ENCODE data around the gene PTGDS. TPM values are rescaled to one million over a fixed set of nuclear protein-coding genes. Genes with fewer than 3 reads are reported as not detected.

Gene PTGDS
- total RNA-seq, 1 donor from 2014 or later = not detected

GRCh38 chr9:137011156-137011555 lies 33.9 kb downstream of the PTGDS start:
- no peak overlapping the region for H3K4me3 ChIP-seq (ENCODE audit: low read depth, low read length)
- DNase-seq (ENCODE audit: low read depth) = no peak
- TF ChIP-seq CTCF (conservative IDR thresholded peaks at IDR 0.05; ENCODE audit: low read depth, low read length) = no peak

- H3K4me3 ChIP-seq (ENCODE audit: low read depth, low read length) = no peak overlapping the region
- TF ChIP-seq CTCF (conservative IDR thresholded peaks at IDR 0.05; ENCODE audit: low read depth, low read length) = no peak
- no peak for DNase-seq (ENCODE audit: low read depth)
These were observed 34.8 kb downstream of the PTGDS start for GRCh38 chr9:137011907-137012675.

- DNase-seq (ENCODE audit: low read depth) = no peak
- TF ChIP-seq CTCF (conservative IDR thresholded peaks at IDR 0.05; ENCODE audit: low read depth, low read length) = no peak
- no peak overlapping the region for H3K4me3 ChIP-seq (ENCODE audit: low read depth, low read length)
These were observed 35.6 kb downstream of the PTGDS start for GRCh38 chr9:137012694-137013570.

- TF ChIP-seq CTCF (conservative IDR thresholded peaks at IDR 0.05; ENCODE audit: low read depth, low read length) = no peak
- DNase-seq (ENCODE audit: low read depth) = no peak
- H3K4me3 ChIP-seq (ENCODE audit: low read depth, low read length) = no peak overlapping the region
These were observed 36.3 kb downstream of the PTGDS start for GRCh38 chr9:137013571-137013940.

GRCh38 chr9:137014166-137014565 lies 36.9 kb downstream of the PTGDS start:
- no peak for DNase-seq (ENCODE audit: low read depth)
- TF ChIP-seq CTCF (conservative IDR thresholded peaks at IDR 0.05; ENCODE audit: low read depth, low read length) = no peak
- H3K4me3 ChIP-seq (ENCODE audit: low read depth, low read length) = no peak overlapping the region

- TF ChIP-seq CTCF (conservative IDR thresholded peaks at IDR 0.05; ENCODE audit: low read depth, low read length) = no peak
- H3K4me3 ChIP-seq (ENCODE audit: low read depth, low read length) = no peak overlapping the region
These were observed 37.7 kb downstream of the PTGDS start for GRCh38 chr9:137014776-137015539.

More at GRCh38 chr9:137014776-137015539, 37.7 kb downstream of the PTGDS start:
- DNase-seq (ENCODE audit: low read depth) = no peak
